HL-60 (cell line): Measurements from ENCODE around the gene KIAA0040.

Experiments used
- CTCF ChIP-seq: IDR thresholded peaks from one replicate; pipeline ENCODE4 v1.5.1; 2011; ENCODE audit warnings: low read length, control low read depth, inconsistent platforms; ENCODE audit not compliant: insufficient read depth
- GABPA ChIP-seq: IDR thresholded peaks from 2 replicates; pipeline ENCODE4 v1.6.1; 2012; ENCODE audit warnings: low read depth
- POLR2AphosphoS5 ChIP-seq: IDR thresholded peaks from 2 replicates; pipeline ENCODE4 v1.6.1; 2012; ENCODE audit warnings: low read depth
- REST ChIP-seq: IDR thresholded peaks from 2 replicates; pipeline ENCODE4 v1.6.1; 2012; ENCODE audit warnings: low read depth; ENCODE audit not compliant: insufficient replicate concordance

- TF ChIP-seq POLR2AphosphoS5 = no peak
- TF ChIP-seq REST = no peak
- TF ChIP-seq CTCF = no peak
- TF ChIP-seq GABPA = no peak
Observed at GRCh38 chr1:175178456-175178855, 14.1 kb downstream of the KIAA0040 start.
